HL-60 (cell line): Measurements from ENCODE around the gene CWF19L2.
"Not testable (repeated sequence)": the region's sequence is repeated elsewhere in the genome, so short reads cannot be mapped to it uniquely, and the experiment has no call there.

ENCODE experiments used
- DNase-seq, 2 experiments: peaks; one replicate each; pipeline ENCODE4 v3.0.0-alpha.2; 2010 to 2020; ENCODE audit warnings: low read depth in 1 of 2, low spot score in 1 of 2
- H3K27ac ChIP-seq: fragments of 250-450 bp; sonication (Bioruptor Pico); replicated peaks from 2 replicates; pipeline ENCODE4 v1.5.1; 2020; ENCODE audit warnings: mild to moderate bottlenecking, moderate library complexity
- H3K27me3 ChIP-seq: fragments of 250-450 bp; sonication (Bioruptor Pico); 2 replicates; pipeline ENCODE4 v1.5.1; 2021; ENCODE audit warnings: mild to moderate bottlenecking, moderate library complexity; ENCODE audit not compliant: insufficient read depth, poor library complexity, severe bottlenecking
- H3K4me3 ChIP-seq: replicated peaks from 2 replicates; pipeline ENCODE4 v1.5.1; 2011; ENCODE audit warnings: mild to moderate bottlenecking, control low read depth, low read length; ENCODE audit not compliant: insufficient read depth
- CTCF ChIP-seq: IDR thresholded peaks from one replicate; pipeline ENCODE4 v1.5.1; 2011; ENCODE audit warnings: low read length, control low read depth, inconsistent platforms; ENCODE audit not compliant: insufficient read depth
- GABPA ChIP-seq: IDR thresholded peaks from 2 replicates; pipeline ENCODE4 v1.6.1; 2012; ENCODE audit warnings: low read depth
- POLR2AphosphoS5 ChIP-seq: IDR thresholded peaks from 2 replicates; pipeline ENCODE4 v1.6.1; 2012; ENCODE audit warnings: low read depth
- SPI1 ChIP-seq: IDR thresholded peaks from 2 replicates; pipeline ENCODE4 v1.6.1; 2012; ENCODE audit warnings: low read depth, mild to moderate bottlenecking, borderline replicate concordance
- TF ChIP-seq, protein P1 (sequence below): IDR thresholded peaks from 2 replicates; pipeline ENCODE4 v1.6.1; 2012; ENCODE audit warnings: low read depth; ENCODE audit not compliant: insufficient replicate concordance

The CWF19L2 gene

DNA sequence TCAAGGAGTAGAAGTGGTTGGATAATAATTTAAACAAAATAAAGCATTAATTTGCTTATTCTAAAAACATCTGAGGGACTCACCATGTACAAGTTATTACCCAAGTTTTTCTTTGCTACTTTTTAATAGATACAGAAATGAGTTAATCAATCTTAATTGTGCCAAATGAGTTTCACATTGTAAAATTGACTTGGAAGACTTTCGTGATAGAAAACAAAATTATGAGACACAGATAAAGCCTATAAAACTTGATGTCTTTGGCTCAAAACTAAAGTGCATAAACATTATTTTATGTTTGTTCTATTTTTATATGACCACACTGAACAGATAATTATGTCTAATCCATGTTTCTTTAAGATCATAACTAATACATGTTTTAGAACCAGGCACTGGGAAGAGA is 10.1 kb upstream of the CWF19L2 start:
- no peak for DNase-seq
- TF ChIP-seq GABPA (no peak), POLR2AphosphoS5 (no peak), CTCF (no peak)
- TF ChIP-seq, protein P1, sequence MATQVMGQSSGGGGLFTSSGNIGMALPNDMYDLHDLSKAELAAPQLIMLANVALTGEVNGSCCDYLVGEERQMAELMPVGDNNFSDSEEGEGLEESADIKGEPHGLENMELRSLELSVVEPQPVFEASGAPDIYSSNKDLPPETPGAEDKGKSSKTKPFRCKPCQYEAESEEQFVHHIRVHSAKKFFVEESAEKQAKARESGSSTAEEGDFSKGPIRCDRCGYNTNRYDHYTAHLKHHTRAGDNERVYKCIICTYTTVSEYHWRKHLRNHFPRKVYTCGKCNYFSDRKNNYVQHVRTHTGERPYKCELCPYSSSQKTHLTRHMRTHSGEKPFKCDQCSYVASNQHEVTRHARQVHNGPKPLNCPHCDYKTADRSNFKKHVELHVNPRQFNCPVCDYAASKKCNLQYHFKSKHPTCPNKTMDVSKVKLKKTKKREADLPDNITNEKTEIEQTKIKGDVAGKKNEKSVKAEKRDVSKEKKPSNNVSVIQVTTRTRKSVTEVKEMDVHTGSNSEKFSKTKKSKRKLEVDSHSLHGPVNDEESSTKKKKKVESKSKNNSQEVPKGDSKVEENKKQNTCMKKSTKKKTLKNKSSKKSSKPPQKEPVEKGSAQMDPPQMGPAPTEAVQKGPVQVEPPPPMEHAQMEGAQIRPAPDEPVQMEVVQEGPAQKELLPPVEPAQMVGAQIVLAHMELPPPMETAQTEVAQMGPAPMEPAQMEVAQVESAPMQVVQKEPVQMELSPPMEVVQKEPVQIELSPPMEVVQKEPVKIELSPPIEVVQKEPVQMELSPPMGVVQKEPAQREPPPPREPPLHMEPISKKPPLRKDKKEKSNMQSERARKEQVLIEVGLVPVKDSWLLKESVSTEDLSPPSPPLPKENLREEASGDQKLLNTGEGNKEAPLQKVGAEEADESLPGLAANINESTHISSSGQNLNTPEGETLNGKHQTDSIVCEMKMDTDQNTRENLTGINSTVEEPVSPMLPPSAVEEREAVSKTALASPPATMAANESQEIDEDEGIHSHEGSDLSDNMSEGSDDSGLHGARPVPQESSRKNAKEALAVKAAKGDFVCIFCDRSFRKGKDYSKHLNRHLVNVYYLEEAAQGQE: no peak
- no peak overlapping the region for H3K4me3 ChIP-seq
- H3K27ac ChIP-seq: no peak overlapping the region
- H3K27me3 ChIP-seq: no peaks in the 10 kb centered on the region

- H3K4me3 ChIP-seq, H3K27ac ChIP-seq, DNase-seq, H3K27me3 ChIP-seq: not testable (repeated sequence)
Measured at GRCh38 chr11:107466275-107466866, 8.7 kb upstream of the CWF19L2 start.

- peak; percentile 3 to 15 for DNase-seq
- Histone ChIP-seq H3K27me3 (no peaks in the 10 kb centered on the region), H3K4me3 (peak overlapping the region; percentile 73), H3K27ac (peak overlapping the region; percentile 62)
- TF ChIP-seq, protein P1: no peak
- TF ChIP-seq SPI1: no peak
- no peak for TF ChIP-seq CTCF
- TF ChIP-seq POLR2AphosphoS5: no peak
- TF ChIP-seq GABPA: no peak
Measured at GRCh38 chr11:107457205-107457557, 444 bp downstream of the CWF19L2 start.

- no peak overlapping the region for H3K4me3 ChIP-seq
- TF ChIP-seq SPI1 (no peak), POLR2AphosphoS5 (no peak), CTCF (no peak), GABPA (no peak)
- TF ChIP-seq, protein P1: no peak
- H3K27me3 ChIP-seq: no peaks in the 10 kb centered on the region
- no peak overlapping the region for H3K27ac ChIP-seq
- DNase-seq: no peak
Measured at GRCh38 chr11:107453594-107454286, 3.9 kb downstream of the CWF19L2 start.
